ENCODE data around the gene KPNA3.

KPNA3 gene

GRCh38 chr13:49833402-49833801 lies 40.9 kb upstream of the KPNA3 start:
- Histone ChIP-seq H2AFZ (ENCODE audit: low read length) (no peak overlapping the region), H3K27me3 (ENCODE audit: insufficient read depth, low read length, poor library complexity, severe bottlenecking) (no peaks in the 10 kb centered on the region), H3K9me3 (ENCODE audit: insufficient read depth, low read depth, low read length) (no peaks in the 10 kb centered on the region), H3F3A (ENCODE audit: low read depth) (no peaks in the 10 kb centered on the region), H3K9me2 (replicated peaks; ENCODE audit: low read depth, low read length) (no peaks in the 10 kb centered on the region), H3K4me3 (ENCODE audit: low read length, poor library complexity, severe bottlenecking) (no peak overlapping the region), H3K79me2 (ENCODE audit: insufficient read depth, low read length) (no peaks in the 10 kb centered on the region), H4K20me1 (ENCODE audit: insufficient read depth, low read length, poor library complexity, severe bottlenecking) (no peaks in the 10 kb centered on the region), H3K36me3 (ENCODE audit: insufficient read depth, low read length) (no peaks in the 10 kb centered on the region), H3K9ac (ENCODE audit: low read depth, low read length, poor library complexity, severe bottlenecking) (no peak overlapping the region), H3K4me1 (ENCODE audit: insufficient read depth, low read length, poor library complexity, severe bottlenecking) (peaks cover 7% of the 10 kb centered on the region), H3K4me2 (ENCODE audit: low read depth, low read length, poor library complexity, severe bottlenecking) (no peak overlapping the region)
- TF ChIP-seq EZH2phosphoT487 (IDR thresholded peaks at IDR 0.05; ENCODE audit: borderline replicate concordance), result no peak
- no peak for TF ChIP-seq CTCF (conservative IDR thresholded peaks at IDR 0.05; ENCODE audit: low read length)

GRCh38 chr13:49831455-49831854 lies 39.0 kb upstream of the KPNA3 start:
- H3K79me2 ChIP-seq (ENCODE audit: insufficient read depth, low read length), result no peaks in the 10 kb centered on the region
- no peaks in the 10 kb centered on the region for H3F3A ChIP-seq (ENCODE audit: low read depth)
- H3K4me2 ChIP-seq (ENCODE audit: low read depth, low read length, poor library complexity, severe bottlenecking), result no peak overlapping the region
- no peaks in the 10 kb centered on the region for H3K27me3 ChIP-seq (ENCODE audit: insufficient read depth, low read length, poor library complexity, severe bottlenecking)
- TF ChIP-seq CTCF (conservative IDR thresholded peaks at IDR 0.05; ENCODE audit: low read length), result no peak
- TF ChIP-seq EZH2phosphoT487 (IDR thresholded peaks at IDR 0.05; ENCODE audit: borderline replicate concordance), result no peak
- H3K9me2 ChIP-seq (replicated peaks; ENCODE audit: low read depth, low read length), result no peaks in the 10 kb centered on the region
- H3K4me3 ChIP-seq (ENCODE audit: low read length, poor library complexity, severe bottlenecking), result no peak overlapping the region
- H3K36me3 ChIP-seq (ENCODE audit: insufficient read depth, low read length), result no peaks in the 10 kb centered on the region
- H4K20me1 ChIP-seq (ENCODE audit: insufficient read depth, low read length, poor library complexity, severe bottlenecking), result no peaks in the 10 kb centered on the region
- no peaks in the 10 kb centered on the region for H3K9me3 ChIP-seq (ENCODE audit: insufficient read depth, low read depth, low read length)
- H3K4me1 ChIP-seq (ENCODE audit: insufficient read depth, low read length, poor library complexity, severe bottlenecking), result peaks cover 7% of the 10 kb centered on the region
- no peak overlapping the region for H2AFZ ChIP-seq (ENCODE audit: low read length)
- no peak overlapping the region for H3K9ac ChIP-seq (ENCODE audit: low read depth, low read length, poor library complexity, severe bottlenecking)

- H3K4me2 ChIP-seq (ENCODE audit: low read depth, low read length, poor library complexity, severe bottlenecking), result no peak overlapping the region
- H3K36me3 ChIP-seq (ENCODE audit: insufficient read depth, low read length), result no peaks in the 10 kb centered on the region
- no peaks in the 10 kb centered on the region for H3K9me2 ChIP-seq (replicated peaks; ENCODE audit: low read depth, low read length)
- H3K9ac ChIP-seq (ENCODE audit: low read depth, low read length, poor library complexity, severe bottlenecking), result no peak overlapping the region
- no peaks in the 10 kb centered on the region for H3K79me2 ChIP-seq (ENCODE audit: insufficient read depth, low read length)
- H3K27me3 ChIP-seq (ENCODE audit: insufficient read depth, low read length, poor library complexity, severe bottlenecking), result no peaks in the 10 kb centered on the region
- no peak overlapping the region for H3K4me3 ChIP-seq (ENCODE audit: low read length, poor library complexity, severe bottlenecking)
- TF ChIP-seq EZH2phosphoT487 (IDR thresholded peaks at IDR 0.05; ENCODE audit: borderline replicate concordance) (no peak), CTCF (conservative IDR thresholded peaks at IDR 0.05; ENCODE audit: low read length) (no peak)
- H3K9me3 ChIP-seq (ENCODE audit: insufficient read depth, low read depth, low read length), result no peaks in the 10 kb centered on the region
- no peaks in the 10 kb centered on the region for H3F3A ChIP-seq (ENCODE audit: low read depth)
- H3K4me1 ChIP-seq (ENCODE audit: insufficient read depth, low read length, poor library complexity, severe bottlenecking), result peaks cover 7% of the 10 kb centered on the region
- H2AFZ ChIP-seq (ENCODE audit: low read length), result 0 out of 2 replicates have a peak overlapping the region, but pooled peaks have one; percentile 61
- no peaks in the 10 kb centered on the region for H4K20me1 ChIP-seq (ENCODE audit: insufficient read depth, low read length, poor library complexity, severe bottlenecking)
These were observed 38.2 kb upstream of the KPNA3 start for GRCh38 chr13:49830721-49831120.

Measured in Loucy (cell line).